SJSA1 (cell line): ENCODE results near the gene OSTF1. TPM values are rescaled to one million over a fixed set of nuclear protein-coding genes. Genes with fewer than 3 reads are reported as not detected.
A peak's percentile ranks its signal among the peaks of the same experiment; 100 is the strongest.

Source experiments
- DNase-seq, 2 experiments: peaks; one replicate each; pipeline ENCODE4 v3.0.0-alpha.2; 2015 to 2020; ENCODE audit warnings: low spot score in 2 of 2, low read depth in 1 of 2
- H3K27ac ChIP-seq: fragments of 250-450 bp; sonication (Bioruptor Pico); 2 replicates; pipeline ENCODE4 v1.5.1; 2020; ENCODE audit warnings: mild to moderate bottlenecking, moderate library complexity
- H3K27me3 ChIP-seq: fragments of 250-450 bp; sonication (Bioruptor Pico); replicated peaks from 2 replicates; pipeline ENCODE4 v1.5.1; 2020; ENCODE audit warnings: mild to moderate bottlenecking, moderate library complexity
- H3K36me3 ChIP-seq: fragments of 250-450 bp; sonication (Bioruptor Pico); 2 replicates; pipeline ENCODE4 v1.5.1; 2020; ENCODE audit warnings: mild to moderate bottlenecking
- H3K4me1 ChIP-seq: fragments of 250-450 bp; sonication (Bioruptor Pico); replicated peaks from 2 replicates; pipeline ENCODE4 v1.6.1; 2021; ENCODE audit warnings: mild to moderate bottlenecking
- H3K4me3 ChIP-seq: fragments of 250-450 bp; sonication (Bioruptor Pico); 2 replicates; pipeline ENCODE4 v1.5.1; 2020; ENCODE audit warnings: mild to moderate bottlenecking
- H3K9me3 ChIP-seq: fragments of 250-450 bp; sonication (Bioruptor Pico); replicated peaks from 2 replicates; pipeline ENCODE4 v1.5.1; 2020; ENCODE audit warnings: mild to moderate bottlenecking
- total RNA-seq: library from RNA; depleted of rRNA; stranded (reverse); fragments of >200 nt; shearing (Covaris generic); gene quantifications from 2 replicates; pipeline ENCODE4 v1.2.3, GENCODE V29; 2014

Gene OSTF1
- total RNA-seq, 1 experiment from 2014 or later: 54.9 TPM

DNA sequence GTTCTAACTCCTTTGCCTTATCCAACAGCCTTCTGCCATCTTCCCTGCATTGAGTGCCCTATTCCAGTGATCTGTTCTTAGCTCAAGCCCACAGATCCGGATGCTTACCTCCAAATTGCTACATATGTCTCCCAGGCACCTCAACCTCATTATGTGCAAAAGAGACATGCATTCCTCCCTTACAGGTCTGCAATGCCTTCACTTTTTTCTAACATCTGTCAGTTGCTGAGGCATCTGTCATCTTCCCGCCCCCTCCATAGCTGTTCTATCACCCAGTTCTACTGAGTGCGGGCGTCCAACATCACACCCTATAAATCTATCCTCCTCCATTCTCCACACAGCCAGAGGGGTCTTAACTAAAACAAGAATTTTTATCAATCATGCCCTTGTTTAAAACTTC is 20.4 kb upstream of the OSTF1 start:
- Histone ChIP-seq H3K36me3 (no peaks in the 10 kb centered on the region), H3K27ac (no peak overlapping the region), H3K4me3 (no peak overlapping the region), H3K27me3 (no peaks in the 10 kb centered on the region), H3K9me3 (no peaks in the 10 kb centered on the region), H3K4me1 (no peaks in the 10 kb centered on the region)
- no peak for DNase-seq

- Histone ChIP-seq H3K9me3 (no peaks in the 10 kb centered on the region), H3K27me3 (no peaks in the 10 kb centered on the region), H3K4me3 (no peak overlapping the region), H3K4me1 (no peaks in the 10 kb centered on the region), H3K27ac (no peak overlapping the region), H3K36me3 (no peaks in the 10 kb centered on the region)
- DNase-seq: no peak
These were observed 19.1 kb upstream of the OSTF1 start for GRCh38 chr9:75069171-75069570.

DNA sequence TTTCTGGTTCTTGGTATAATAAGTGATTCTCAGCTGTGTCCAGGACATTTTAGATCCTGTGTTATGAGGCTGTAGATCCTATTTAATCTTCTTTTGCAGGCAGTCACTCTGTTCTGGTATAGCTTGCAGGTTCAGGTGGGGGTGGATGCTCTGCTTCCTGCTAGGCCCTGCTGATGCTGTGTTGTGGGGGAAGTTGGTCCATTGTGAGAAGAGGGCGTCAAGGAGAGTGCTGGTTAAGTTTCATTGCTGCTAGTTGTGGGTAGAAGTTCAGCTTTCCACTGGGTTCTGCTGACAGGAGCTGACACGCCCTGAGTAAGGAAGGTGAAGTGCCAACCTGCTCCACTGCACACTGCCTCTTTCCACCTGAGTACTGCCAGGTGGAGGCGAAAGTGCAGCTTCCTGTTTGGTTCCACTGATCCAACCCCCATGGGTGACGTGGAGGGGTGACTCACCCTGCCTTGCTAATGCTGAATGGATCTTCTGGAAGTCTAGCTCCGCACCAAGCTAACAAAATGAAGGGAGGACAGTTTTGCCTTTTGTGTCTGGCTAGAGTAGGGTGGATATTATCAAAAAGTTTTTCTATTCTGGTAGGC is 16.7 kb upstream of the OSTF1 start:
- no peak for DNase-seq
- Histone ChIP-seq H3K4me3 (no peak overlapping the region), H3K9me3 (no peaks in the 10 kb centered on the region)

GRCh38 chr9:75072895-75073294 is 15.4 kb upstream of the OSTF1 start:
- Histone ChIP-seq H3K27me3 (no peaks in the 10 kb centered on the region), H3K4me3 (no peak overlapping the region), H3K9me3 (no peaks in the 10 kb centered on the region), H3K27ac (no peak overlapping the region), H3K4me1 (0 out of 2 replicates have a peak, but pooled peaks cover 4% of the 10 kb centered on the region), H3K36me3 (no peaks in the 10 kb centered on the region)
- no peak for DNase-seq

More for the DNA sequence above, 16.7 kb upstream of the OSTF1 start:
- Histone ChIP-seq H3K27me3 (no peaks in the 10 kb centered on the region), H3K27ac (no peak overlapping the region), H3K4me1 (0 out of 2 replicates have a peak, but pooled peaks cover 4% of the 10 kb centered on the region), H3K36me3 (no peaks in the 10 kb centered on the region)

- Histone ChIP-seq H3K4me1 (peaks cover 6% of the 10 kb centered on the region; the same call in 1 of the 2 replicates), H3K36me3 (no peaks in the 10 kb centered on the region), H3K4me3 (no peak overlapping the region), H3K27ac (no peak overlapping the region), H3K27me3 (no peaks in the 10 kb centered on the region), H3K9me3 (no peaks in the 10 kb centered on the region)
- DNase-seq: no peak
These were observed 6.7 kb upstream of the OSTF1 start for GRCh38 chr9:75081632-75082031.

- Histone ChIP-seq H3K4me1 (peaks cover 12% of the 10 kb centered on the region), H3K27ac (no peak overlapping the region), H3K9me3 (no peaks in the 10 kb centered on the region), H3K4me3 (no peak overlapping the region), H3K27me3 (no peaks in the 10 kb centered on the region), H3K36me3 (peaks cover 3% of the 10 kb centered on the region)
- no peak for DNase-seq
These were observed 4.9 kb upstream of the OSTF1 start for GRCh38 chr9:75083188-75083970.

- Histone ChIP-seq H3K36me3 (peaks cover 6% of the 10 kb centered on the region), H3K4me1 (peaks cover 12% of the 10 kb centered on the region), H3K27ac (no peak overlapping the region), H3K9me3 (no peaks in the 10 kb centered on the region), H3K4me3 (no peak overlapping the region), H3K27me3 (no peaks in the 10 kb centered on the region)
- no peak for DNase-seq
These were observed 4.1 kb upstream of the OSTF1 start for GRCh38 chr9:75084081-75084672.

- H3K4me3 ChIP-seq: no peak overlapping the region
- peaks cover 6% of the 10 kb centered on the region for H3K36me3 ChIP-seq
- H3K9me3 ChIP-seq: no peaks in the 10 kb centered on the region
- DNase-seq: no peak
- no peaks in the 10 kb centered on the region for H3K27me3 ChIP-seq
- H3K4me1 ChIP-seq: peaks cover 18% of the 10 kb centered on the region
- no peak overlapping the region for H3K27ac ChIP-seq
These were observed 2.7 kb upstream of the OSTF1 start for GRCh38 chr9:75085640-75086039.

GRCh38 chr9:75086541-75087288 is 1.6 kb upstream of the OSTF1 start:
- Histone ChIP-seq H3K36me3 (peaks cover 6% of the 10 kb centered on the region), H3K27ac (peak overlapping the region; percentile 49), H3K4me3 (peak overlapping the region; percentile 90), H3K9me3 (no peaks in the 10 kb centered on the region), H3K4me1 (peaks cover 18% of the 10 kb centered on the region), H3K27me3 (no peaks in the 10 kb centered on the region)
- peak in 1 of 2 experiments; percentile 23 for DNase-seq

DNA sequence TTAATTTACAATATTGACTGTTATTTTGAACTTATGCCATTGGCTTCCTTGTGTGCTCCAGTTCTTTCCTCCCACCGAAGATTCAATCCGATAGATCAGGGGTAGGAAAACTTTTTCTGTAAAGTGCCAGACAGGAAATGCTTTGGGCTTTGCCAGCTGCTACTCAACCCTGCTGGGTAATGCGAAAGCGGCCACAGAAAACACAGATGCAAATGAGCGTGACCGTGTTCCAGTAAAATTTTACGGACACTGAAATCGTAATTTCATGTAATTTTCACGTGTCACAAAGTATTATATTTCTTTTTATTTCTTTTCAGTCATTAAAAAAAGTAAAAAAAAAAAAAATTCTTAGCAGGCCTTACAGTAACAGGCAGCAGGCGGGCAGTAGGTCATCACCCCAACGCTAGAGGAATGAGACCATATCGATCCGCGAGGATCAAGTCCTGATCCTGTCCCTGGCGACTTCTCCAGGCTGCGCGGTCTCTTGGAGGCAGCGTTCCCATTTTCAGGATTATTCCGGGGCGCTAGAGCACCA is 958 bp upstream of the OSTF1 start:
- Histone ChIP-seq H3K9me3 (no peaks in the 10 kb centered on the region), H3K27me3 (no peaks in the 10 kb centered on the region), H3K27ac (peak overlapping the region; percentile 49), H3K36me3 (peaks cover 6% of the 10 kb centered on the region), H3K4me3 (peak overlapping the region; percentile 90), H3K4me1 (peaks cover 18% of the 10 kb centered on the region)
- DNase-seq: peak in 1 of 2 experiments; percentile 40

GRCh38 chr9:75088646-75089372 is 495 bp downstream of the OSTF1 start:
- H3K9me3 ChIP-seq: no peaks in the 10 kb centered on the region
- peak overlapping the region; percentile 90 for H3K4me3 ChIP-seq
- peak; percentile 48 to 53 for DNase-seq
- H3K27me3 ChIP-seq: no peaks in the 10 kb centered on the region
- H3K27ac ChIP-seq: peak overlapping the region; percentile 67
- peaks cover 6% of the 10 kb centered on the region for H3K36me3 ChIP-seq
- H3K4me1 ChIP-seq: peaks cover 18% of the 10 kb centered on the region

GRCh38 chr9:75089373-75089766 is 1.1 kb downstream of the OSTF1 start:
- no peak for DNase-seq
- Histone ChIP-seq H3K27me3 (no peaks in the 10 kb centered on the region), H3K4me3 (peak overlapping the region; percentile 90), H3K9me3 (no peaks in the 10 kb centered on the region), H3K4me1 (peaks cover 18% of the 10 kb centered on the region), H3K27ac (peak overlapping the region; percentile 67), H3K36me3 (peaks cover 6% of the 10 kb centered on the region)

DNA sequence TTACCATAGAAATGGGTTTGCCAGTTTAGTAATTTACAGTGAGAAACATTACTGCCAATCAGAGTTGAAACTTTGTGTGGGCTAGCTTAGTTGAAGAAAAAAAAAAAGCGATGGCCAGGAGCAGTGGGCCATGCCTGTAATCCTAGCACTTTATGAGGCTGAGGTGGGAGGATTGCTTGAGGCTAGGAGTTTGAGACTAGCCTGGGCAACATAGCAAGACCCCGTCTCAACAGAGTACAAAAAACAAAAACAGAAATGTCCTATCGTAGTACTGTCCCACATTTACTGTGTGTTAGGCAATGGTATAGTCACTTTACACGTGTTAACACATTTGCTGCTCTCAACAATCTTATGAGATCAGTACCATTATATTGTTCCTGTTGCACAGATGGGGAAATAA is 2.3 kb downstream of the OSTF1 start:
- no peaks in the 10 kb centered on the region for H3K9me3 ChIP-seq
- H3K27ac ChIP-seq: no peak overlapping the region
- H3K4me3 ChIP-seq: no peak overlapping the region

More for the DNA sequence above, 2.3 kb downstream of the OSTF1 start:
- Histone ChIP-seq H3K36me3 (peaks cover 6% of the 10 kb centered on the region), H3K27me3 (no peaks in the 10 kb centered on the region), H3K4me1 (peaks cover 29% of the 10 kb centered on the region)
- DNase-seq: no peak
